ENCODE results near the gene DMXL1.
A peak's percentile ranks its signal among the peaks of the same experiment; 100 is the strongest.
"Not testable (repeated sequence)": the region's sequence is repeated elsewhere in the genome, so short reads cannot be mapped to it uniquely, and the experiment has no call there.

DMXL1 gene

DNA sequence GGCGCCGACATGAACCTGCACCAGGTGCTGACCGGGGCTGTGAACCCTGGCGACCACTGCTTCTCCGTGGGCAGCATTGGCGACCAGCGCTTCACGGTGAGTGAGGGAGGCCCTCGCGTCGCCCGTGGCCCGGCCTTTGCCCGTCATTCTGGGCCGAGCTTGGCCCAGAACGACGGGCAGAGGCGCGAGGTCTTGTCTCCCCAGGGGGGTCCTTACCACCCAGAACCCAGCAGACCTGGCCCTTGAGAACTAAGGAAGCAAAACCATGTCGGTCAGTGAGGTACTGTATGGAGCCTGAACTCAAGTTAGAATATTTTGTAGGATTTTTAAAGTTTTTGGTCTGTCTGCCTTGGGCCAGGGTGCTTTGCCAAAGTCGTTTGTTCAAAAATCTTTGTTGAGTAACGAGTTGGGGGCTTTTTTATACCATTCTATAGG lies 691 bp downstream of the DMXL1 start:
- no peak for DNase-seq

DNA sequence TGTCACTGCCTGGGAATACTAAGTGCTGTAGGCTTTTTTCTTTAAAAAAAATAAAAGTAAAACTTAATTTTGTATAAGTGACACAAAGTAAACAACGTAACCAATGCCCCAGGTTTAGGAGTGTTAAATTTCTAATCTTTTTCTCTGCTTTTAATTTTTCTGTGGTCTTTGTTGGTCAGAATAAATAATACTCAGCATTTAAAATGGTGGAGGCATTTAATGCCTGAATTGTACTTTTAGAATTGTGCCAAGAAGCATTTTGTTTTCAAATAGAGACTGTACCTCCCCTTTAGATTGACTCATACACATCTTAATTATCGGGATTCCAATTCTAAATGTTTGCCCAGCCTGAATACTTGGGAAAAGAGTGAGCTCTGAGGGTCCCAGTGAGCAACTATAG lies 1.6 kb downstream of the DMXL1 start:
- no peak for DNase-seq

DNA sequence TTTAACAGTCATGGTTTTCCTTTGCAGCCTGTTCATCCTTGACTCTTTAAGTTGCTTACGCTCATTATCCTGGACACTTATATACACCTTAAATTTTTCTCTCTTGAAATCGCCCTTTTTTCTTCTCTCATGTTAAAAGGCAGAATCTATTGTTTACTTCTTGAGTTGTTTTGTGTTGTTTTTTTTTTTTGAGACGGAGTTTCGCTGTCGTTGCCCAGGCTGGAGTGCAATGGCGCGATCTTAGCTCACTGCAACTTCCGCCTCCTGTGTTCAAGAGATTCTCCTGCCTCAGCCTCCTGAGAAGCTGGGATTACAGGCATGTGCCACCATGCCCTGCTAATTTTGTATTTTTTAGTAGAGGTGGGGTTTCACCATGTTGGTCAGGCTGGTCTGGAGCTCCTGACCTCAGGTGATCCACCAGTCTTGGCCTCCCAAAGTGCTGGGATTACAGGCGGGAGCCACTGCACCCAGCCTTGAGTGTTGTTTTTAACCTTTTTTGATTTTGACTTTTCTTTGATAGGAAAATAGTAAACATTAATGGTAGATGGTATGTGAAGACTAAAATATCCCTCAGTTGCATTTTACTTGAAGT lies 3.0 kb downstream of the DMXL1 start:
- not testable (repeated sequence) for DNase-seq

GRCh38 chr5:119074419-119074818 lies 3.5 kb downstream of the DMXL1 start:
- DNase-seq = no peak

DNA sequence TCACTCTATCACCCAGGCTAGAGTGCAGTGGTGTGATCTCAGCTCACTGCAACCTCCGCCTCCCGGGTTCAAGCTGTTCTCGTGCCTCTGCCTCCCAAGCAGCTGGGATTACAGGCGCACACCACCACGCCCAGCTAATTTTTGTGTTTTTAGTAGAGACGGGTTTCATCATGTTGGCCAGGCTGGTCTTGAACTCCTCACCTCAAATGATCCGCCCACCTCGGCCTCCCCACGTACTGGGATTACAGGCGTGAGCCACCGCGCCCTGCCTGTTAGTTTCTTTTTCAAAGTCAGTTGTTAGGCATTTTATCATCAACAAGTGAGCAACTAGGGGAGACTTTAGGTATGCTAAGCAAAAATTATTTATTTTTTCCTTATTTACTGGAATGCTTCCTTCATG lies 4.4 kb downstream of the DMXL1 start:
- not testable (repeated sequence) for DNase-seq

- no peak for DNase-seq
Observed at GRCh38 chr5:119076080-119076479, 5.2 kb downstream of the DMXL1 start.

GRCh38 chr5:119077444-119077843 lies 6.6 kb downstream of the DMXL1 start:
- no peak for DNase-seq

DNA sequence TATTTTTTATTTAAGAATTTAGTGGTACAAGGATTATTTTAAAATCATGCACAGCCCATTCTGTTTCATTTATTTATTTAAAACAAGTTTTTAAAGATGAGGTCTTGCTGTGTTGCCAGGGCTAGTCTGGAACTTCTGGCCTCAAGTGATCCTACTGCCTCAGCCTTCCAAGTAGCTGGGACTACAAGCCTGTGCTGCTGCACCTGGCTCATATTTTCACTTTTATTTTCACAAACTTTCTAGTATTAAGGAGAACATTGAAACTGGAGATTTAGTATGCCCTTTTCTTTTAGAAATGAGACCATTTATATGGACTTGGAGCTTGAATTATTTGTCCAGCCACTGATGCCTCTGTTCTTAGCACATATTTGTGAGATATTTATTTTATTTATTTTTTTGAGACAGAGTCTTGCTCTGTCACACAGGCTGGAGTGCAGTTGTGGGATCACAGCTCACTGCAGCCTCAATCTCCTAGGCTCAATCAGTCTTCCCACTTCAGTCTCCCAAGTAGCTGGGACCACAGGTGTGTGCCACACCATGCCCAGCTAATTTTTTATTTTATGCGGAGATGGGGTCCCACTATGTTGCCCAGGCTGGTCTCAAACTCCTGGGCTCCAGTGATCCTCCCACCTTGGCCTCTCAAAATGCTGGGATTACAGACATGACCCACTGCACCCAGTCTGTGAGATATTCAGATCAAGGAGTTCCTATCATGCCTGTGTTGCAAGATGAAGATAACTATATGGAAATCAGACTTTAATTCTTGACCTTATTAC lies 7.4 kb downstream of the DMXL1 start:
- DNase-seq = no peak

DNA sequence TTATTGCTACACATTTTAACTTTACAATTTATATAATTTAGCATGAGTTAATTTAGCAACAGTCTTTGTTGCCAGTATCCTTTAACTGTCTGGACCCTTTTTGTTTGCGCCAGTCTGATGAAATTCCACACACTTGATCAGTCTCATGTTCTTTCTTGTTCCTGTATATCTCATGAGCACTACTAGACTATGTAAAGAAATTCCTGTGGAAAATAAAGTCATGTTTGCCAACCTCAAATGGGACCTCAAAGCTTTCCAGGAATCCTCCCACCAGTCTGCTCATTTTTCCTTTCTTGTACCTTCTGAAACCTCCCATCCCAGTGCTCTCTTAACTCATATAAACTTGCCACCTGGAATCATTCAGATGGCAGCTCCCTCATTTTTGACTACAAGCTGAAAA lies 8.0 kb downstream of the DMXL1 start:
- DNase-seq = no peak

DNA sequence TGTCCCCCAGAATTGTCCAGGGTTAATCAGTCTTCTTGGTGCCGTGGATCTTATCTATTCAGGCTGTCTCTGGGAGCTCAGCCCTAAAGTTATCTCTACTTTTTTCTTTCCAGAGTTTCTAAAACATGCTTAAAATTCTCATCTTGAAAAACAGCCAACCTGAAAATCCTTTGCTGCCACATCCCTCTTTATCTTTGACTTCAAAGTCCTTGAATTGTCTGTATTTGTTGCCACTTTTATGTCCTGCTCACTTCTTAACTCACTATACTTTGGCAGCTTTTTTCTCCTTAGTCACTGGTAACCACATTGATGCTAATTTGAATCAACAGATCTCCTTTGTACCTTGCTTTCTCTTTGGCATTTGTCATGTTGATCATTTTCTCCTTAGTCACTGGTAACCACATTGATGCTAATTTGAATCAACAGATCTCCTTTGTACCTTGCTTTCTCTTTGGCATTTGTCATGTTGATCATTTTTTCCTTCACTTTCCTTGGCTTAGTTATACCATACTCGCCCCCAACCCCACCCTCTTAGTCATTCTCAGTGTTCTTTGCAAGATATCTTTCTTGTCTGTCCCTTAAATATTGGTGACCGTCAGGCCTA lies 8.5 kb downstream of the DMXL1 start:
- DNase-seq = no peak

GRCh38 chr5:119080936-119081335 lies 10.0 kb downstream of the DMXL1 start:
- DNase-seq = no peak

GRCh38 chr5:119082691-119083090 lies 11.8 kb downstream of the DMXL1 start:
- DNase-seq = no peak

DNA sequence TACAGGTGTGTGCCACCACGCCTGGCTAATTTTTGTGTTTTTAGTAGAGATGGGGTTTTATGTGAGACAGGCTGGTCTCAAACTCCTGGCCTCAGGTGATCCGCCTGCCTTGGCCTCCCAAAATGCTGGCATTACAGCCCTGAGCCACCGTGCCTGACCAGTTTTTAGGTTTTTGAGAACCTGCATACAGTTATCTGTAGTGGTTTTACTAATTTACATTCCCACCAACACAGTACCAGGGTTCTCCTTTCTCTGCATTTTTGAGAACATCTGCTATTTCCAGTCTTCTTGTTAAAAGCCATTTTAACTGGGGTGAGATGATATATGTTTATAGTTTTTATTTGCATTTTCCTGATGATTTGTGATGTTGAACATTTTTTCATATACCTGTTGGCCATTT lies 12.8 kb downstream of the DMXL1 start:
- no peak for DNase-seq

DNA sequence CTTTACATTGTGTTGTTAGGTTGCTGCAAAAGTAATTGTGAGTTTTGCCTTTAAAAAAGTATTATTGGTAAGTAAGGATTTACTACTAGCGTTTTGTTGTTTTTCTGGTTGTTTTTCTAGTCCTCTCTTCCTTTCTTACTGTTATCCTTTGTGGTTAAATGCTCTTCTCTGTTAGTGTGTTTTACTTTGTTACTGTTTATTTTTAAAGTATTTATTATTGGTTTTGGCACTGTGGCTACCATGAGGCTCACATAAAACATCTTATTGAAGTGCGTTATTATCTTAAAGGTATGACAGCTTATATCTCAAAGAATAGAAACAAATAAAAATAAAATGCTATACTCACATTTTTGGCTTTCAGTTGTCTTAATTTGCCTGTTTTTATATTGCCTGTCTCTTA lies 17.6 kb downstream of the DMXL1 start:
- DNase-seq = no peak

DNA sequence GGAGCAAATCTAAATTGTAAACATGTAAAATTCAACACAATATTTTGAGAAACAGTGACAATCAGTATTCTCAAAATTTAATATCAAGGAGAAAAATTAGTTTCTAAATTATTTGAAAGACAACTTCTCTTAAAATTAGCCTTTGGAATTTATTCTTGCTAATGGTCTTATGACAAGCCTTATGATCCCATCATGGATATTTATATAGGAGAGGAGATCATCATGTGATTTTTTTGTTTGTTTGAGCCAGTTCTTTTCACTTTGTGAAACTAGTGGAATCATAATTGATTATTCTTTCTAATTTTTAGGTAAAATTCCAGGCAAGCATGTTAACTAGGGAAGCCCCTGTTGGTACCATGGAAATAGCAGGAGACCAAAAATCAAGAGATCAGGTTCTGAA lies 24.7 kb downstream of the DMXL1 start:
- no peak for DNase-seq

- peak; percentile 1 to 38 for DNase-seq
Observed at GRCh38 chr5:119105971-119106370, 35.1 kb downstream of the DMXL1 start.

- DNase-seq = no peak
Observed at GRCh38 chr5:119112151-119112550, 41.3 kb downstream of the DMXL1 start.

GRCh38 chr5:119117237-119117636 lies 46.4 kb downstream of the DMXL1 start:
- no peak for DNase-seq

- DNase-seq = no peak
Observed at GRCh38 chr5:119118000-119118399, 47.1 kb downstream of the DMXL1 start.

DNA sequence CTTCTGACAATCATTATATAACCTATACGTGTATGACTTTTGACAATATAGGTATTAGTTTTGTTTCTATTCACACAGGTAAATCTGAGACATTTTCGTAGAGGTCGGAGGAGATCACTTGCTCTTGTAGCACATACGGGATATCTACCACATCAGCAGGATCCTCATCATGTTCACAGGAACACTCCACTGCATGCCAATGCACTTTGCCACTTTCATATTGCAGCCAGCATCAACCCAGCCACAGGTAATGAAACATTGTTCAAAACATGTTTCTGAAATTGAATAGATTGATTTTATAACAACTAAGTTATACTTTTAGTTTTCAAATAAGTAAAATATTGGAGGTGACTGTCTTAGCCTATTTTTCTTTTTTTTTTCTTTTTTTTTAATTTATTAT lies 50.0 kb downstream of the DMXL1 start:
- DNase-seq = no peak

DNA sequence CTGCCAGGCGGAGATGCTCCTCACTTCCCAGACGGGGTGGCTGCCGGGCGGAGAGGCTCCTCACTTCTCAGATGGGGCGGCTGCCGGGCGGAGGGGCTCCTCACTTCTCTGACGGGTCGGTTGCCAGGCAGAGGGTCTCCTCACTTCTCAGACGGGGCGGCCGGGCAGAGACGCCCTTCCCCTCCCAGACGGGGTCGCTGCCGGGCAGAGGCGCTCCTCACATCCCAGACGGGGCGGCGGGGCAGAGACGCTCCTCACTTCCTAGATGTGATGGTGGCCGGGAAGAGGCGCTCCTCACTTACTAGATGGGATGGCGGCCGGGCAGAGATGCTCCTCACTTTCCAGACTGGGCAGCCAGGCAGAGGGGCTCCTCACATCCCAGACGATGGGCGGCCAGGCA lies 51.6 kb downstream of the DMXL1 start:
- DNase-seq = not testable (repeated sequence)

DNA sequence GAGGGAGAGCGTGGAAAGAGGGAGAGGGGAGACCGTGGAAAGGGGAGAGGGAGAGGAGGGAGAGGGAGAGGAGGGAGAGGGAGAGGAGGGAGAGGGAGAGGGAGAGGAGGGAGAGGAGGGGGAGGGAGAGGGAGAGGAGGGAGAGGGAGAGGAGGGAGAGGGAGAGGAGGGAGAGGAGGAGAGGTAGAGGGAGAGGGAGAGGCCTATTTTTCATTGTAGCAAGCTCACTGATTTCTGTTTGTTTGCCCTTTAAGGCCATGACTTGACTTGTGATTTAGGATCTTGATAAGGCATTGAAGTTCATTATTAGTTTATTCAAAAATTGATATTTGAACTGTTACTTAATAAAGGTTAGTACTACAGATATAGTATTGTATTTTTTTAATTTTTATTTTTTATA lies 52.4 kb downstream of the DMXL1 start:
- DNase-seq = no peak

DNA sequence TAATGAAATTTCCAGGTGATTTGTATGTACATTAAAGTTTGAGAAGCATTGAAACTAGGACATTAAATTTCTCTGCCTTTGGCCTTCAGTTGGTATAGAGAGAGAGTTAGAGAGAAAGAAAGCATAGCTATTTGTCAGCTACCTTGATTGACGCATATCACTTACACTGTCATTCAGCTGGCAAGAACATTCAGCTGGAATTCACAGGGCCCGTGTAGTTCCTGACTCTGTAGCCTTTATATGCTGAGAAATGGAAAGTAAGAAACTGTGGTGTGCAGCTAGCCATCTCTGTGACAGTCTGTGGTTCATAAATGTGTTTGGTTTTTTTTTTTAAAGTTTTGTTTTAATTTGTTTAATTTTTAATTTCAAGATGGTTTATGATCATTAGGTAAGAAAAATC lies 58.9 kb downstream of the DMXL1 start:
- DNase-seq = no peak
